OCI-LY7 (cell line): ENCODE data around the gene DAB2IP.

Source experiments
- CTCF ChIP-seq: fragments of 200-600 bp; sonication (generic); conservative IDR thresholded peaks from 2 replicates; pipeline ENCODE4 v1.5.1; 2014; ENCODE audit warnings: mild to moderate bottlenecking, antibody characterized with exemption, low read length, moderate library complexity, mixed read lengths
- EZH2phosphoT487 ChIP-seq: fragments of 200-600 bp; sonication (generic); IDR thresholded peaks from 2 replicates; pipeline ENCODE4 v1.6.1; 2018; ENCODE audit warnings: low read depth, borderline replicate concordance, mild to moderate bottlenecking, mixed run types, antibody characterized with exemption, low read length, moderate library complexity, mixed read lengths

- TF ChIP-seq CTCF (no peak), EZH2phosphoT487 (no peak)
Measured at GRCh38 chr9:121823451-121824169, 172.2 kb downstream of the DAB2IP start.
